ENCODE measurements around the gene TSPAN12.

DNA sequence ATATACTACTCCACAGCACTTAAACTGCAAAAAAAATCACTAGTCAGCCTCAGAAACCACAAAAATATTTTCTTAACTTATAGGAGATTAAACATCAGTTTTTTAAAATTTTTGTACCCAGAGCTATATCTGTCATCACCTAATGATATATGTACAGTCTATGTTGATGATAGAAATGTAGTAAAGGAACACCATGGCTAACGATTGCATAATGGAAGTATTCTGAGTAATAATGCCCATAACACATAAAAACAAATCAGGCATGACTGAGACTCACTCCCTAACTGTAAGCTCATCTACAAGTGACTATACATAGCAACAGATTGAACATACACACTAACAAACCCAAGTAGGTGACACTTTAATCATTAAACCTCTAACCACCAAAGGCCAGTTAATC lies 51.3 kb downstream of the TSPAN12 start:
- TF ChIP-seq, protein P1, sequence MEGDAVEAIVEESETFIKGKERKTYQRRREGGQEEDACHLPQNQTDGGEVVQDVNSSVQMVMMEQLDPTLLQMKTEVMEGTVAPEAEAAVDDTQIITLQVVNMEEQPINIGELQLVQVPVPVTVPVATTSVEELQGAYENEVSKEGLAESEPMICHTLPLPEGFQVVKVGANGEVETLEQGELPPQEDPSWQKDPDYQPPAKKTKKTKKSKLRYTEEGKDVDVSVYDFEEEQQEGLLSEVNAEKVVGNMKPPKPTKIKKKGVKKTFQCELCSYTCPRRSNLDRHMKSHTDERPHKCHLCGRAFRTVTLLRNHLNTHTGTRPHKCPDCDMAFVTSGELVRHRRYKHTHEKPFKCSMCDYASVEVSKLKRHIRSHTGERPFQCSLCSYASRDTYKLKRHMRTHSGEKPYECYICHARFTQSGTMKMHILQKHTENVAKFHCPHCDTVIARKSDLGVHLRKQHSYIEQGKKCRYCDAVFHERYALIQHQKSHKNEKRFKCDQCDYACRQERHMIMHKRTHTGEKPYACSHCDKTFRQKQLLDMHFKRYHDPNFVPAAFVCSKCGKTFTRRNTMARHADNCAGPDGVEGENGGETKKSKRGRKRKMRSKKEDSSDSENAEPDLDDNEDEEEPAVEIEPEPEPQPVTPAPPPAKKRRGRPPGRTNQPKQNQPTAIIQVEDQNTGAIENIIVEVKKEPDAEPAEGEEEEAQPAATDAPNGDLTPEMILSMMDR (IDR thresholded peaks at IDR 0.05) = no peak
- no peak for TF ChIP-seq POLR2A (IDR thresholded peaks at IDR 0.05; ENCODE audit: low read length)
- no peak for TF ChIP-seq PHF8 (IDR thresholded peaks at IDR 0.05; ENCODE audit: borderline replicate concordance, low read depth)
- TF ChIP-seq, protein P2, sequence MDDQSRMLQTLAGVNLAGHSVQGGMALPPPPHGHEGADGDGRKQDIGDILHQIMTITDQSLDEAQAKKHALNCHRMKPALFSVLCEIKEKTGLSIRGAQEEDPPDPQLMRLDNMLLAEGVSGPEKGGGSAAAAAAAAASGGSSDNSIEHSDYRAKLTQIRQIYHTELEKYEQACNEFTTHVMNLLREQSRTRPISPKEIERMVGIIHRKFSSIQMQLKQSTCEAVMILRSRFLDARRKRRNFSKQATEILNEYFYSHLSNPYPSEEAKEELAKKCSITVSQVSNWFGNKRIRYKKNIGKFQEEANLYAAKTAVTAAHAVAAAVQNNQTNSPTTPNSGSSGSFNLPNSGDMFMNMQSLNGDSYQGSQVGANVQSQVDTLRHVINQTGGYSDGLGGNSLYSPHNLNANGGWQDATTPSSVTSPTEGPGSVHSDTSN (IDR thresholded peaks at IDR 0.05) = no peak
- TF ChIP-seq, protein P3, sequence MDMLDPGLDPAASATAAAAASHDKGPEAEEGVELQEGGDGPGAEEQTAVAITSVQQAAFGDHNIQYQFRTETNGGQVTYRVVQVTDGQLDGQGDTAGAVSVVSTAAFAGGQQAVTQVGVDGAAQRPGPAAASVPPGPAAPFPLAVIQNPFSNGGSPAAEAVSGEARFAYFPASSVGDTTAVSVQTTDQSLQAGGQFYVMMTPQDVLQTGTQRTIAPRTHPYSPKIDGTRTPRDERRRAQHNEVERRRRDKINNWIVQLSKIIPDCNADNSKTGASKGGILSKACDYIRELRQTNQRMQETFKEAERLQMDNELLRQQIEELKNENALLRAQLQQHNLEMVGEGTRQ (IDR thresholded peaks at IDR 0.05) = no peak
- no peak for TF ChIP-seq RFX5 (IDR thresholded peaks at IDR 0.05)

Measured in A549 (cell line).